ENCODE results near the gene RNF13.

The RNF13 gene

DNA sequence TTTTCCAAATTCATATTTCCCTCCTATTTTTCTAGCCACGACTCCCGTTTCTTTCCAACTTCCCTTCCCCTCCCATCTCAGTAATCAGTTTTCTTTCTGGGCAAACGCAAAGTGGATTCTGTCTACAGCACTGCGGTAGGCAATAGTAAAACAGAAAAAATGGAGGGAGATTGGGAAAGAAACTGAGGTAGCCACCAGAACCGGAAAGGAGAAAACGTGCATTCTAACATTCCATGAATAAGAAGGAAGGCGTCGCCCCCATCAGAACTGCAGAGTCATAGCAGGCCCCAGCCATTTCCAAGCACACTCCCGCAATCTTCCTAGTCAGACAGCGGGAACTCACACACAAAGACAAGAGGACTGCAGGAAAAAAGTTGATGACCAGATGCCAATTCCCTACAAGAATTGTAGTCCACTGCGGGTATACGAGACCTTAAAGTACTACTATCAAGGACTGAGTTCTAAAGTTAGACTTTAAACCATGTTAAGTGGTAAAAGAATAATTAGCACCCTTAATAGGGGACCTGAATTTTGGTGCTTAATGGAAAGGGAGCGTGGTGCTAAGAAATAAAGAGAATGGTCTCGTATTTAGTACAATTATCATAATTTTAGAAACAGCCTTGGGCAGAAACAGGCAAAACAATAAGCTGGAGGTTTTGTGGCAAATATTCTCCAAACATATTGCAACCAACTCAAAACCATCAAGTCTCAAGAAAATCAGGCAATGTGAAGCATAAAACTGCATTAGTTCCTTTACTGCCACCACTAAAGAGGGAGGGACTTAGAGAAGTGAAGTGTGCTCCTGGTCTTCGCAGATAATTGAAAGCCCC, 156.3 kb downstream of the RNF13 start:
- no peak for TF ChIP-seq REST (IDR thresholded peaks at IDR 0.05; ENCODE audit: insufficient read depth in 1 of 2, low read depth in 2 of 2, low read length in 2 of 2)
- peak; percentile 20; the same call in 1 of the 2 replicates for TF ChIP-seq POLR2AphosphoS5 (IDR thresholded peaks at IDR 0.05; ENCODE audit: low read depth, low read length)

GRCh38 chr3:149969940-149970715, 157.1 kb downstream of the RNF13 start:
- TF ChIP-seq REST (IDR thresholded peaks at IDR 0.05; ENCODE audit: insufficient read depth in 1 of 2, low read depth in 2 of 2, low read length in 2 of 2): no peak
- no peak; the same call in 1 of the 2 replicates for TF ChIP-seq POLR2AphosphoS5 (IDR thresholded peaks at IDR 0.05; ENCODE audit: low read depth, low read length)
- no peak for TF ChIP-seq SIN3A (IDR thresholded peaks at IDR 0.05; ENCODE audit: borderline replicate concordance, insufficient read depth, low read length)
- no peak for TF ChIP-seq FOXP2 (optimal IDR thresholded peaks at IDR 0.05; ENCODE audit: borderline replicate concordance, extremely low read depth, extremely low read length, insufficient read depth)
- no peak for TF ChIP-seq TAF1 (IDR thresholded peaks at IDR 0.05; ENCODE audit: borderline replicate concordance, insufficient read depth, low read length)

DNA sequence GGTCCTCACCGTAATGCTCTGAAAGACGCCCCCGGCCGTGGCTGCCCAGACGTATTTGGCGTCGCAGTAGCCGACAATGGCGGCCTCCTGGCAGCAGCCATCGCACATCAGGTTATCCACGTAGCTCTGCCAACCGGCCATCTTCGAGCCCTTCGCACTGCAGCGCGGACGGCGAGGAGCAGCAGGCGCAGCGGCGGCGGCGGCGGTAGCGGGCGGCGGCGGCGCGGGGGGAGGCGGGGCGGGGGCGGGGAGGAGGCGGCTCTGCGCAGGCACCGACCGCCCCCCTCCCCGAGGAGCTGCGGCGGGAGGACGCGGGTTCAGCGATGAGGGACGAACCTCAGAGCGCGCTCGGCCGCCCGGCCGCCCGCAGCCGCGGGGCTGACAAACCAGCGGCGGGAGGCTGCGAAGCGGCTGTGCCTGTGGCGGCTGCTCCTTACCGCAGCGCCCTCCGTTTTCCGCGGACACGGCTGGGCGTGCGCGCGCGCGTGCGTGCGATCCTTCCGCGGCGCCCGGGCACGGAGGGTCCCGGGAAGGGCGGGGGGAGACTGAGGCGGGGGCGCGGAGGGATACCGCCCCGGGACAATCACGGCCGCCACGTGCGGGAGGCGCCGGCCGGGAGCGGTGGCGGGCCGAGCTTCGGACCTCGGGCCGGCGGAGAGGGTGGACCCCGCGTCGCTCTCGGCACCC, 157.8 kb downstream of the RNF13 start, which contains the start of gene PFN2:
TSS of gene PFN2 (minus strand) at position 180 of the 687 bp plus-strand sequence. CDS start at position 141, 39 bp downstream.
- TF ChIP-seq POLR2AphosphoS5 (IDR thresholded peaks at IDR 0.05; ENCODE audit: low read depth, low read length) (peak; percentile 38), REST (IDR thresholded peaks at IDR 0.05; ENCODE audit: insufficient read depth in 1 of 2, low read depth in 2 of 2, low read length in 2 of 2) (no peak), FOXP2 (optimal IDR thresholded peaks at IDR 0.05; ENCODE audit: borderline replicate concordance, extremely low read depth, extremely low read length, insufficient read depth) (no peak), TAF1 (IDR thresholded peaks at IDR 0.05; ENCODE audit: borderline replicate concordance, insufficient read depth, low read length) (0 out of 2 replicates have a peak, but pooled peaks have one; percentile 40), SIN3A (IDR thresholded peaks at IDR 0.05; ENCODE audit: borderline replicate concordance, insufficient read depth, low read length) (no peak)

DNA sequence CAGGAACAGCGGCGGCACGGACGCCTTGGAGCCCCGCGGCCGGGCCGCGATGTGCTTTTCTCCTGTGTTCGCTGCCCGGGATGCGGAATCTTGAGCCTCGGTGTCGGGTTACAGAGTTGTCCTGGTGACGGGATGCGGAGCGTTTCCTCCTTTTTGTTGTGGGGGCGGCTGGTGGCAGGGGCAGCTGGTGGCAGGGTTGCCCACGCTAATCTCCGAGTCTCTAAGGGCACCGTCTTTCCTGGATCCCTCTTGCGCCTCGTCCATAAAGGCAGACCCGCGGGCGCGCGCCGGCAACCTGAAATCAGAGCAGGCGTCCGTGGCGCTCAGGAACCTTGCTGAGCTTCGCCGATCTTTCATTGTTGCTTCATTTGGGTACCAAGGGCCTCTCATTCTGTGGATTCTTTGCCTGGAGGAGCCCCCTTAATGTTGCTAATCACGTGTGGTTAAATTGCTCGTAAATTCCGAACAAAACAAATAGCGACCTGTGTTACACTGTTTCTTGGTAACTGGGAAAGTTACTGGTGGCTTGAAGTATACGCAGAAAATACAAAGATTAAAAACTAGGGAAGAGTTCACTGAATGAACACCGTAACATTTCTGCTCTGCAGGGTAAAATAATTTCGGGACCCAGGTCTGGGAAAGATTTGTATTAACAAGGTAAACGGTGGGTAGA, 158.5 kb downstream of the RNF13 start:
- TF ChIP-seq SIN3A (IDR thresholded peaks at IDR 0.05; ENCODE audit: borderline replicate concordance, insufficient read depth, low read length) (no peak), REST (IDR thresholded peaks at IDR 0.05; ENCODE audit: insufficient read depth in 1 of 2, low read depth in 2 of 2, low read length in 2 of 2) (no peak), POLR2AphosphoS5 (IDR thresholded peaks at IDR 0.05; ENCODE audit: low read depth, low read length) (no peak), TAF1 (IDR thresholded peaks at IDR 0.05; ENCODE audit: borderline replicate concordance, insufficient read depth, low read length) (no peak), FOXP2 (optimal IDR thresholded peaks at IDR 0.05; ENCODE audit: borderline replicate concordance, extremely low read depth, extremely low read length, insufficient read depth) (no peak)
